ENCODE data around the gene HDDC3. TPM values are rescaled to one million over a fixed set of nuclear protein-coding genes. Genes with fewer than 3 reads are reported as not detected.

HDDC3 gene
- polyA plus RNA-seq, 1 donor (not counting 4 experiments of a cell fraction or from before 2014, with no cell fraction given) = 11.8 TPM

GRCh38 chr15:90881181-90881977, 51.0 kb downstream of the HDDC3 start:
- dilution Hi-C loops (cut with MboI; ENCODE audit: extremely low pct_ligation_motif_present, low sequenced_read_pairs) = no loop called here
- no peaks in the 10 kb centered on the region for H3K27me3 ChIP-seq (ENCODE audit: control insufficient read depth, extremely low read depth, insufficient read depth, low read length)
- no peak for FAIRE-seq
- peaks cover 11 to 34% of the 10 kb centered on the region in 2 experiments for H3K36me3 ChIP-seq (ENCODE audit: control insufficient read depth in 2 of 2, extremely low read depth in 1 of 2, insufficient read depth in 2 of 2, low read length in 2 of 2)
- H3K4me3 ChIP-seq (ENCODE audit: control insufficient read depth in 2 of 3, extremely low read depth in 1 of 3, insufficient read depth in 2 of 3, low read depth in 1 of 3, low read length in 3 of 3) = no peak overlapping the region
- no peak overlapping the region for H3K27ac ChIP-seq (ENCODE audit: control insufficient read depth, insufficient read depth, low read length)
- H4K20me1 ChIP-seq (ENCODE audit: control insufficient read depth, extremely low read depth, insufficient read depth, low read length) = no peaks in the 10 kb centered on the region
- no peak for TF ChIP-seq CTCF (optimal IDR thresholded peaks at IDR 0.05 in 1 of 3, IDR thresholded peaks at IDR 0.05 in 1 of 3, conservative IDR thresholded peaks at IDR 0.05 in 1 of 3; ENCODE audit: extremely low read depth in 1 of 3, insufficient read depth in 2 of 3, low read length in 3 of 3)
- TF ChIP-seq EZH2 (IDR thresholded peaks at IDR 0.05; ENCODE audit: low read length) = no peak
- no peaks in the 10 kb centered on the region for H3K4me1 ChIP-seq (ENCODE audit: control insufficient read depth, extremely low read depth, insufficient read depth, low read length)
- H3K4me2 ChIP-seq (ENCODE audit: control insufficient read depth, extremely low read depth, insufficient read depth, low read depth, low read length) = no peak overlapping the region
- H3K79me2 ChIP-seq (ENCODE audit: control insufficient read depth, insufficient read depth, low read length) = no peaks in the 10 kb centered on the region
- H2AFZ ChIP-seq (ENCODE audit: control insufficient read depth, low read length) = no peak overlapping the region
- no peaks in the 10 kb centered on the region for H3K9me1 ChIP-seq (ENCODE audit: control insufficient read depth, extremely low read depth, insufficient read depth, low read length)
- DNase-seq (ENCODE audit: low read depth, low spot score) = no peak
- H3K9me3 ChIP-seq (ENCODE audit: control insufficient read depth, low read depth, low read length) = no peaks in the 10 kb centered on the region
- no peak overlapping the region for H3K9ac ChIP-seq (ENCODE audit: control insufficient read depth, extremely low read depth, insufficient read depth, low read length)

GRCh38 chr15:90880381-90881145, 51.8 kb downstream of the HDDC3 start:
- H3K27me3 ChIP-seq (ENCODE audit: control insufficient read depth, extremely low read depth, insufficient read depth, low read length) = no peaks in the 10 kb centered on the region
- peaks cover 4% of the 10 kb centered on the region for H3K79me2 ChIP-seq (ENCODE audit: control insufficient read depth, insufficient read depth, low read length)
- H3K9ac ChIP-seq (ENCODE audit: control insufficient read depth, extremely low read depth, insufficient read depth, low read length) = no peak overlapping the region
- no peak overlapping the region for H2AFZ ChIP-seq (ENCODE audit: control insufficient read depth, low read length)
- no peak overlapping the region for H3K4me3 ChIP-seq (ENCODE audit: control insufficient read depth in 2 of 3, extremely low read depth in 1 of 3, insufficient read depth in 2 of 3, low read depth in 1 of 3, low read length in 3 of 3)
- H3K4me2 ChIP-seq (ENCODE audit: control insufficient read depth, extremely low read depth, insufficient read depth, low read depth, low read length) = no peak overlapping the region
- no peaks in the 10 kb centered on the region for H3K9me1 ChIP-seq (ENCODE audit: control insufficient read depth, extremely low read depth, insufficient read depth, low read length)
- no peaks in the 10 kb centered on the region for H3K4me1 ChIP-seq (ENCODE audit: control insufficient read depth, extremely low read depth, insufficient read depth, low read length)
- no peak for TF ChIP-seq CTCF (optimal IDR thresholded peaks at IDR 0.05 in 1 of 3, IDR thresholded peaks at IDR 0.05 in 1 of 3, conservative IDR thresholded peaks at IDR 0.05 in 1 of 3; ENCODE audit: extremely low read depth in 1 of 3, insufficient read depth in 2 of 3, low read length in 3 of 3)
- TF ChIP-seq EZH2 (IDR thresholded peaks at IDR 0.05; ENCODE audit: low read length) = no peak
- H3K27ac ChIP-seq (ENCODE audit: control insufficient read depth, insufficient read depth, low read length) = no peak overlapping the region
- FAIRE-seq = no peak
- peaks cover 11 to 40% of the 10 kb centered on the region in 2 experiments for H3K36me3 ChIP-seq (ENCODE audit: control insufficient read depth in 2 of 2, extremely low read depth in 1 of 2, insufficient read depth in 2 of 2, low read length in 2 of 2)
- H4K20me1 ChIP-seq (ENCODE audit: control insufficient read depth, extremely low read depth, insufficient read depth, low read length) = no peaks in the 10 kb centered on the region
- dilution Hi-C loops (cut with MboI; ENCODE audit: extremely low pct_ligation_motif_present, low sequenced_read_pairs) = no loop called here
- DNase-seq (ENCODE audit: low read depth, low spot score) = no peak
- H3K9me3 ChIP-seq (ENCODE audit: control insufficient read depth, low read depth, low read length) = no peaks in the 10 kb centered on the region

Small RNA genes within 50 kb of the gene (small RNA-seq; reads per million reads assigned to genes)
- gene RF00019 (ENCODE audit: insufficient read length in 3 of 3, low read depth in 3 of 3, low replicate concordance in 1 of 3) = 0 reads per million in 3 experiments

Other genes with a start within 250 kb of the HDDC3 start
- 0.94 to 4.4 TPM (median 3.2 TPM) in 3 replicates for gene BLM, start 215.2 kb downstream of the HDDC3 start, polyA plus RNA-seq
- 22.8 to 36.5 TPM (median 34.7 TPM) in 3 replicates for gene FURIN, start 64.0 kb downstream of the HDDC3 start, polyA plus RNA-seq
- gene FES, start 48.0 kb downstream of the HDDC3 start, polyA plus RNA-seq = 0.24 to 0.34 TPM (median 0.28 TPM) in 3 replicates
- gene MAN2A2, start 29.2 kb downstream of the HDDC3 start, polyA plus RNA-seq = 6.6 to 13.4 TPM (median 9.7 TPM) in 3 replicates
- gene UNC45A, start 2.7 kb upstream of the HDDC3 start, polyA plus RNA-seq = 60.9 to 91.0 TPM (median 63.1 TPM) in 3 replicates
- gene RCCD1, start 22.3 kb upstream of the HDDC3 start, polyA plus RNA-seq = 4.9 to 7.8 TPM (median 7.3 TPM) in 3 replicates
- 23.4 to 105 TPM (median 78.4 TPM) in 3 replicates for gene PRC1, start 62.0 kb upstream of the HDDC3 start, polyA plus RNA-seq
- gene VPS33B, start 90.0 kb upstream of the HDDC3 start, polyA plus RNA-seq = 16.2 to 20.9 TPM (median 20.2 TPM) in 3 replicates
- 0.01 to 0.04 TPM in 2 of 3 replicates, not detected in the other for gene SV2B, start 167.7 kb upstream of the HDDC3 start, polyA plus RNA-seq